Psoas muscle (tissue), 8 donors: ENCODE measurements around the gene ARHGEF37. TPM values are rescaled to one million over a fixed set of nuclear protein-coding genes. Genes with fewer than 3 reads are reported as not detected.

Experiments
- ATAC-seq, 4 donors: fragments of 200-7000 bp; cut with Tn5 transposase; one replicate each; pipeline ENCODE4 v1.9.1; 2020; ENCODE audit warnings: moderate library complexity in 3 of 4, mild to moderate bottlenecking in 2 of 4
- DNase-seq, 2 donors: peaks; one replicate each; pipeline ENCODE4 v3.0.0-alpha.2; 2020
- H3K27ac ChIP-seq: fragments of 200-600 bp; one replicate; pipeline ENCODE4 v1.8.0; 2022
- H3K27me3 ChIP-seq, 3 donors: fragments of 200-600 bp in 1 of 3; one replicate each; pipeline versions ENCODE4 v1.6.1 to v1.8.0; 2013 to 2022; ENCODE audit warnings: low read length in 2 of 3, mild to moderate bottlenecking in 2 of 3, moderate library complexity in 1 of 3; ENCODE audit not compliant: insufficient read depth in 3 of 3
- H3K36me3 ChIP-seq, 2 donors: fragments of 200-600 bp in 1 of 2; one replicate each; pipeline versions ENCODE4 v1.6.1 to v1.8.0; 2013 to 2022; ENCODE audit warnings: low read depth in 1 of 2, mild to moderate bottlenecking in 1 of 2, moderate library complexity in 1 of 2; ENCODE audit not compliant: insufficient read depth in 1 of 2
- H3K4me1 ChIP-seq: fragments of 200-600 bp; one replicate; pipeline ENCODE4 v1.8.0; 2022
- H3K4me3 ChIP-seq: fragments of 200-600 bp; one replicate; pipeline ENCODE4 v1.8.0; 2022; ENCODE audit warnings: mild to moderate bottlenecking
- H3K9me3 ChIP-seq: fragments of 200-600 bp; one replicate; pipeline ENCODE4 v1.8.0; 2022
- WGBS, 3 donors: extraction: QIAGEN DNeasy Blood & Tissue Kit; methylation state at CpG; one replicate each; pipeline versions ENCODE4 v1.1.6 to v1.1.7; 2013; 5-methylcytosine and 5-hydroxymethylcytosine counted together
- intact Hi-C, 2 donors: fragments of 100-400 bp; cut with DNase I; formaldehyde crosslinking; loops; one replicate each; pipeline versions ENCODE4 v1.11.0 to v1.14.2; 2022
- polyA plus RNA-seq, 3 donors: library from polyadenylated mRNA; stranded (reverse); fragments of 200-250 nt; gene quantifications; one replicate each; pipeline ENCODE4 v1.2.3, GENCODE V29; 2013
- total RNA-seq, 4 donors: library from RNA; stranded (reverse); fragmentation: NEBNext Ultra II Directional in 2 of 4; extraction: Animal tissue kit (Norgen Biotek cat#: 25700) in 2 of 4; gene quantifications; one replicate each; pipeline versions ENCODE4 v1.2.1 to v1.2.4, GENCODE V29; 2021 to 2023
- TF ChIP-seq, protein P1 (sequence below): fragments of 200-600 bp; IDR thresholded peaks from one replicate; pipeline ENCODE4 v1.8.0; 2022; ENCODE audit warnings: antibody characterized with exemption
- donor health status: healthy with polysubstance abuse.
- donor health status: DM: no; HTN: no; CAD: no; lungs with moderate emphysema.
- donor health status: Bipolar disorder and iron deficiency.
- donor health status: healthy.
- donor health status: DM: yes; HTN: yes; CAD: no.
- donor health status: DM: no; HTN: no; CAD: no.
- donor health status: DM: no; HTN: no; CAD: no.
- donor health status: DM: yes; HTN: yes; CAD: no.

The ARHGEF37 gene
- total and polyA plus RNA-seq, 7 donors: 2.3 to 29.3 (median 13.4) TPM

DNA sequence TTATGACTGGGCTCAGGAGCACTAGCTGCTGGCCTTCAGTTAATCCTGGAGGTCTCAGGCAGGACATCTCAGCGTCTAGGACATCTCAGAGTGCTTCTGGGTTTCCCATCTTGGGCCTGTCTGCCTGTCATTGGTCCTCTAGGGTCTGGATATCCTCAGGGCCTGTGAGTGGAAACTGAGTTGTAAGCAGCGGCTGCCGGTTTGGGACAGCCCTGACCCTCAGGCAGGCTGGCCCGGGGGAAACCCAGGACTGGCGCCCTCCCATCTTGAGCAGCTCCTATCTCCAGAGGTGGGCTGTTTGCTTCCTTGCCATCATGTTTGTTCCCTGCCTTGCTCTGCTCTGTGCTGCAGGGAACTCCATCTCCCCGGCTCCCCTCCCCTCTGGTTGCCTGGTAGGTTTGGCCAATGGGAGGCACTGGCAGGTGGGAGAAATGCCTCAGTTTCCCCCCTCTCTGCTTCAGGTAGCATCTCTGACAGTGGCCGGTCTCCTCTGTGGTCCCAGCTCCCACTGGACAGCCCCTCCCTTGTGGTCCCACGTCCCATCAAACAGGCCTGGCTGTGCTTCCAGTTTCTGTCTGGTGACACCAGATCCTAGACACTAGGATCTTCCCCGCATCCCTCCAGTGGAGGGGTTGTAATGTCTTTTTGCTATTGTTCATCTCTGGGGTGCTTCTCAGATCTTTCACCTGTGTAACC is 57.4 kb downstream of the ARHGEF37 start:
- Histone ChIP-seq H3K36me3 (no peaks in the 10 kb centered on the region), H3K4me3 (no peak overlapping the region), H3K27ac (no peak overlapping the region), H3K9me3 (no peaks in the 10 kb centered on the region), H3K4me1 (peaks cover 20% of the 10 kb centered on the region), H3K27me3 (no peaks in the 10 kb centered on the region)
- TF ChIP-seq, protein P1, sequence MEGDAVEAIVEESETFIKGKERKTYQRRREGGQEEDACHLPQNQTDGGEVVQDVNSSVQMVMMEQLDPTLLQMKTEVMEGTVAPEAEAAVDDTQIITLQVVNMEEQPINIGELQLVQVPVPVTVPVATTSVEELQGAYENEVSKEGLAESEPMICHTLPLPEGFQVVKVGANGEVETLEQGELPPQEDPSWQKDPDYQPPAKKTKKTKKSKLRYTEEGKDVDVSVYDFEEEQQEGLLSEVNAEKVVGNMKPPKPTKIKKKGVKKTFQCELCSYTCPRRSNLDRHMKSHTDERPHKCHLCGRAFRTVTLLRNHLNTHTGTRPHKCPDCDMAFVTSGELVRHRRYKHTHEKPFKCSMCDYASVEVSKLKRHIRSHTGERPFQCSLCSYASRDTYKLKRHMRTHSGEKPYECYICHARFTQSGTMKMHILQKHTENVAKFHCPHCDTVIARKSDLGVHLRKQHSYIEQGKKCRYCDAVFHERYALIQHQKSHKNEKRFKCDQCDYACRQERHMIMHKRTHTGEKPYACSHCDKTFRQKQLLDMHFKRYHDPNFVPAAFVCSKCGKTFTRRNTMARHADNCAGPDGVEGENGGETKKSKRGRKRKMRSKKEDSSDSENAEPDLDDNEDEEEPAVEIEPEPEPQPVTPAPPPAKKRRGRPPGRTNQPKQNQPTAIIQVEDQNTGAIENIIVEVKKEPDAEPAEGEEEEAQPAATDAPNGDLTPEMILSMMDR: no peak
- ATAC-seq (no peak), DNase-seq (no peak)
- 88 to 93% (median 89%) methylated on average over 8 to 9 of the region's 9 CpGs for WGBS, 3 donors
- intact Hi-C loops: loop anchor here (1.0 to 5.0 kb wide), 3 partner anchors 213 to 354 kb away; no protein-coding TSS in a partner anchor

DNA sequence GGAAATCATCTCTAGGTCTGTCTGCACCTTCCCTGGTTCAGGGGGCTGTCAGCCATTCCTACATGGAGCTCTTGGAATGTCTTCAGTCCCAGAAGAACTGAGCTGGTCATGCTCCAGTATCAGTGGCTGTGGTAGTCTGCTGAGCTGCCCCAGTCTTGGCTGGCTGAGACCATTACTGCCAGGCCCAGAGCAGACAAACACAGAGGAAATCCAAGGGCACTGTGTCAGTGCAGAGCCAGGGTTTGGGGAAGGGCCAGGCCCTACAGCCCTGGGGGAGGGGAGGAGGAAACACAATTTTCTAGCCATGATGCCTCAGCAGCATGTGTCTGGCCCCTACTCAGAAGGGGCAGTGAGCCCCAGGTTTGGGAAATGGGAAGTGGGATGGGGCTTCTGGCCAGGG is 58.4 kb downstream of the ARHGEF37 start:
- peak overlapping the region; percentile 67 for H3K27ac ChIP-seq

DNA sequence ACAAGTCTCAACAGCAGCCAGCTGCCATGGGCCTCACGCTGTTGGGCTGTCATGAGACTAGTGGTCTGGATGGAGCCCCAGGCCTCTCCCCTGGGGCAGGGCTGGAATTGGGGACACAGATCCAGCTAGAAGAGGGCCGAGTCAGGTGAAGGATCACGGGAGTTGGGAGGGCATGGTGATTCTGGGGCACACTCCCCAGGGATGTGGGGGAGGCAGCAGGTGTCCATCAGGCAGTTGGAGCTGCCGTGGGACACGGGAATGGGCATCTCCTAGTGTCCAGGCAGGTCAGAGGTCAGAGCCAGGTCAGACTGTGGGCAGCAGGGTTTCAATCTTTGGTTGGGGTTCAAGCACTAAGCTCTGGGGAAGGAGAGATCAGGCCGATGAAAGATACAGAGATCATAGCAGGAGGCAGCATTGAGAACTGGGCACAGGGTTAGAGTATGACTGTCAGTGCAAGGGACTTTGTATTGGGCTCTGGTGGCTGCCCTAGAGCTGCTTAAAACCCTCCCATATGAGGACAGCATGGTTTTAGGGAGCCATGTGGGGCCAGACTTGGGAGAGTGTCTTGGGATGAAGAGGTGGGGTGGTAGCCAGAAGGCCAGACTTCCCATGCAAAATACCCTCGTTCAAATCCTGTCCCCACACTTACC is 59.2 kb downstream of the ARHGEF37 start:
- WGBS, 3 donors: 31 to 56% (median 35%) methylated on average over 7 of the region's 7 CpGs
- peak overlapping the region; percentile 62 for H3K4me3 ChIP-seq

More for the DNA sequence above, 58.4 kb downstream of the ARHGEF37 start:
- Histone ChIP-seq H3K4me3 (no peak overlapping the region), H3K36me3 (no peaks in the 10 kb centered on the region), H3K27me3 (no peaks in the 10 kb centered on the region), H3K4me1 (peaks cover 20% of the 10 kb centered on the region), H3K9me3 (no peaks in the 10 kb centered on the region)
- DNase-seq (no peak), ATAC-seq (peak in 3 of 4 donors; percentile 24 to 33 (median 25))
- intact Hi-C loops: loop anchor here (1.0 to 5.0 kb wide), 4 partner anchors 189 to 353 kb away; no protein-coding TSS in a partner anchor
- TF ChIP-seq, protein P1: no peak

DNA sequence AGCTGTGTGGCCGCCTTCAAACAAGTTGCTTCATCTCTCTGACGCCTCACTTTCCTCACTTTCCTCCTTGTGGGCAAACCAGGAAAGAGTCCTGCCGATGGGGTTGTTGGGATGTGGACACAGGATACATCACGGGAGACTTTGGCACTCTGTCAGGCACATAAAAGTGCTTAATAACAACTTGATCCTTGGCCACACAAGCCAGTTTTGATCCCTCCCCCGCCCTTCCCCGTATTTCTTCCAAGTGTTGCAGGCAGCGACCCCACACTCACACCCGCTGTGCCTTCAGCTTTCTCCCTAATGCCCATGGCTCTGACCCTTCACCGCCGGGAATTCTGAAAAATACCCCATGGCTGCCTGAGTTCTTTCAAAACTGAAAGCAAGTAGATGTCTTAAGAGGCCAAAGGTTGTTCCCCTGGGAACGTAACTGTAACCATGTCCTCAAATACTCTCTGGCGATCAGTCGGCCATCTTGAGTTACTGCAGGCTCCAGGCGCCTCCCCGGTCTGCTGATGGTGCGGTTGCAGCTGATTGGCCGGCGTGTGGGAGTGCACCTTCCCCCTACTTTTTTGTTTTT is 59.8 kb downstream of the ARHGEF37 start:
- no peaks in the 10 kb centered on the region for H3K9me3 ChIP-seq
- ATAC-seq (peak; percentile 77 to 91 (median 84)), DNase-seq (peak; percentile 37 to 70)
- H3K4me1 ChIP-seq: peaks cover 20% of the 10 kb centered on the region
- H3K36me3 ChIP-seq: no peaks in the 10 kb centered on the region
- 23 to 42% (median 25%) methylated on average over 18 of the region's 18 CpGs for WGBS, 3 donors
- intact Hi-C loops: loop anchor here in 1 of 2 donors (2.0 kb wide), 1 partner anchor 188 kb away; no protein-coding TSS in a partner anchor
- H3K27me3 ChIP-seq: no peaks in the 10 kb centered on the region
- peak overlapping the region; percentile 62 for H3K4me3 ChIP-seq
- H3K27ac ChIP-seq: peak overlapping the region; percentile 67
- TF ChIP-seq, protein P1: no peak

More for the DNA sequence above, 59.2 kb downstream of the ARHGEF37 start:
- ATAC-seq: peak in 1 of 4 donors; percentile 12
- Histone ChIP-seq H3K4me1 (peaks cover 20% of the 10 kb centered on the region), H3K27me3 (no peaks in the 10 kb centered on the region), H3K9me3 (no peaks in the 10 kb centered on the region), H3K27ac (peak overlapping the region; percentile 67), H3K36me3 (no peaks in the 10 kb centered on the region)
- TF ChIP-seq, protein P1: no peak
- intact Hi-C loops: loop anchor here in 1 of 2 donors (2.0 kb wide), 1 partner anchor 188 kb away; no protein-coding TSS in a partner anchor
- no peak for DNase-seq
